ENCODE measurements around the gene ARAP2.

Gene ARAP2

DNA sequence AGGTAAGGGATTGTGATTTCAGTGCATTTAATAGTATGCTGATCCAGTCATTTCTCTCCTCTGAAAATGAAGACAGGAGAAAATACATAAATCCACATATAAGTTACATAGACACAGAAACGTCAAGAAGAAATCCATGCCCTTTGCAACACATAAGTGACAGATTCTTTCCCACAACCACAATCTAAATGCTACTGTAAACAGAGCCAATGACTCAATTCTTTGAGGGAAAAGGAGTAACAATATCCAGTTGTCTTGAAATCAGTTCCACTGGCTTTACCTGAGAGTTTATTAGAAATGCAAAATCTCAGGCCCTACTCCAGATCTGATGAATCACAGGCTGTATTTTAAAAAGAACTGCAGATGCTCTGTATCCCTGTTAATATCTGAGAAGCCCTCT is 66.4 kb downstream of the ARAP2 start:
- Histone ChIP-seq H3K4me2 (ENCODE audit: low read depth, low read length, poor library complexity, severe bottlenecking) (no peak overlapping the region), H2AFZ (ENCODE audit: low read length) (no peak overlapping the region), H3K4me3 (ENCODE audit: low read length, poor library complexity, severe bottlenecking) (no peak overlapping the region), H3K9ac (ENCODE audit: low read depth, low read length, poor library complexity, severe bottlenecking) (no peak overlapping the region), H3K9me3 (ENCODE audit: insufficient read depth, low read depth, low read length) (no peaks in the 10 kb centered on the region), H3K36me3 (ENCODE audit: insufficient read depth, low read length) (peaks cover 4% of the 10 kb centered on the region; the same call in 1 of the 2 replicates), H3K9me2 (replicated peaks; ENCODE audit: low read depth, low read length) (no peaks in the 10 kb centered on the region), H3K79me2 (ENCODE audit: insufficient read depth, low read length) (no peaks in the 10 kb centered on the region), H3K27me3 (ENCODE audit: insufficient read depth, low read length, poor library complexity, severe bottlenecking) (no peaks in the 10 kb centered on the region), H3F3A (ENCODE audit: low read depth) (no peaks in the 10 kb centered on the region), H3K4me1 (ENCODE audit: insufficient read depth, low read length, poor library complexity, severe bottlenecking) (no peaks in the 10 kb centered on the region), H4K20me1 (ENCODE audit: insufficient read depth, low read length, poor library complexity, severe bottlenecking) (no peaks in the 10 kb centered on the region)
- TF ChIP-seq, protein P1, sequence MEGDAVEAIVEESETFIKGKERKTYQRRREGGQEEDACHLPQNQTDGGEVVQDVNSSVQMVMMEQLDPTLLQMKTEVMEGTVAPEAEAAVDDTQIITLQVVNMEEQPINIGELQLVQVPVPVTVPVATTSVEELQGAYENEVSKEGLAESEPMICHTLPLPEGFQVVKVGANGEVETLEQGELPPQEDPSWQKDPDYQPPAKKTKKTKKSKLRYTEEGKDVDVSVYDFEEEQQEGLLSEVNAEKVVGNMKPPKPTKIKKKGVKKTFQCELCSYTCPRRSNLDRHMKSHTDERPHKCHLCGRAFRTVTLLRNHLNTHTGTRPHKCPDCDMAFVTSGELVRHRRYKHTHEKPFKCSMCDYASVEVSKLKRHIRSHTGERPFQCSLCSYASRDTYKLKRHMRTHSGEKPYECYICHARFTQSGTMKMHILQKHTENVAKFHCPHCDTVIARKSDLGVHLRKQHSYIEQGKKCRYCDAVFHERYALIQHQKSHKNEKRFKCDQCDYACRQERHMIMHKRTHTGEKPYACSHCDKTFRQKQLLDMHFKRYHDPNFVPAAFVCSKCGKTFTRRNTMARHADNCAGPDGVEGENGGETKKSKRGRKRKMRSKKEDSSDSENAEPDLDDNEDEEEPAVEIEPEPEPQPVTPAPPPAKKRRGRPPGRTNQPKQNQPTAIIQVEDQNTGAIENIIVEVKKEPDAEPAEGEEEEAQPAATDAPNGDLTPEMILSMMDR (conservative IDR thresholded peaks at IDR 0.05; ENCODE audit: low read length), result no peak
- TF ChIP-seq EZH2phosphoT487 (IDR thresholded peaks at IDR 0.05; ENCODE audit: borderline replicate concordance), result no peak

DNA sequence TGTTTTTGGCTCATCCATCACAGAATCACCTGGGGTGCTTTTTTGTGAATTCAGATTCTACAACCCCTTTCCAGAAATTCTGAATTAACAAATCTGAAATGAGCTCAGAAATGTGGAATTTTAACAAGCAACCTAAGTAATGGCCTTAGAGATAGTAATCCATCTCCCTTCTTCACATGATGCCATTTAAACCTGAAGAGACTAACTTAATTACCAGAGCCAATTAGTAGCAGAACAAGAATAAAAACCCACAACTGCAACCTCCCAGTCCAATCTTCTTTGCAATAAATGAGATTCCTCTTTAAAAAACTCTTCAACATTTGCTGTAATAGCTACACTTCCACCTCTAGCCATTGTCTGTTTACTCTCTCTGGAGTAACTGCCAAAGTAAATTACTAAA is 69.7 kb downstream of the ARAP2 start:
- H3K9me2 ChIP-seq (replicated peaks; ENCODE audit: low read depth, low read length), result no peaks in the 10 kb centered on the region
- no peak for TF ChIP-seq EZH2phosphoT487 (IDR thresholded peaks at IDR 0.05; ENCODE audit: borderline replicate concordance)
- TF ChIP-seq, protein P1 (conservative IDR thresholded peaks at IDR 0.05; ENCODE audit: low read length), result no peak
- H3K27me3 ChIP-seq (ENCODE audit: insufficient read depth, low read length, poor library complexity, severe bottlenecking), result no peaks in the 10 kb centered on the region
- no peaks in the 10 kb centered on the region for H3K9me3 ChIP-seq (ENCODE audit: insufficient read depth, low read depth, low read length)
- H3K79me2 ChIP-seq (ENCODE audit: insufficient read depth, low read length), result no peaks in the 10 kb centered on the region
- no peak overlapping the region for H3K4me2 ChIP-seq (ENCODE audit: low read depth, low read length, poor library complexity, severe bottlenecking)
- no peaks in the 10 kb centered on the region for H3F3A ChIP-seq (ENCODE audit: low read depth)
- no peaks in the 10 kb centered on the region for H3K4me1 ChIP-seq (ENCODE audit: insufficient read depth, low read length, poor library complexity, severe bottlenecking)
- H2AFZ ChIP-seq (ENCODE audit: low read length), result no peak overlapping the region
- H3K4me3 ChIP-seq (ENCODE audit: low read length, poor library complexity, severe bottlenecking), result no peak overlapping the region
- no peaks in the 10 kb centered on the region for H4K20me1 ChIP-seq (ENCODE audit: insufficient read depth, low read length, poor library complexity, severe bottlenecking)
- peaks cover 4% of the 10 kb centered on the region; the same call in 1 of the 2 replicates for H3K36me3 ChIP-seq (ENCODE audit: insufficient read depth, low read length)
- H3K9ac ChIP-seq (ENCODE audit: low read depth, low read length, poor library complexity, severe bottlenecking), result no peak overlapping the region

DNA sequence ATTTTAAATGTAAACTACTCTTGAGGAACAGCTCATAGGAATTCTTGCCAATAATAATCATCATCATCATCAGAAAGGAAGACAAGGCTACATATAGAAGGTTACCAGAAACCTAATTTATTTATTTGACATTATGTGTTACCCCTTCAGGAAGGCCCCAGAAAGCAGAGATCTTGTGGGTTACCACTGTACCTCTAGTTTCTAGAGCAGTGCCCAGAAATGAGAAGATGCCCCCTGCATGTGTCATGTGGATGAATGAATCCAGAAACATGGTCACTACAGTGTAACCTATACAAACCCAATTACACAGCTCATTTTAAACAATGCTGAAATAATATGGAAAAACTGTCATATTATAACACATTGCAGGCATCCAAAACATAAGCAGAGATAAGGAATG is 70.4 kb downstream of the ARAP2 start:
- Histone ChIP-seq H3K9me2 (replicated peaks; ENCODE audit: low read depth, low read length) (no peaks in the 10 kb centered on the region), H3F3A (ENCODE audit: low read depth) (no peaks in the 10 kb centered on the region), H3K36me3 (ENCODE audit: insufficient read depth, low read length) (peaks cover 4% of the 10 kb centered on the region; the same call in 1 of the 2 replicates), H4K20me1 (ENCODE audit: insufficient read depth, low read length, poor library complexity, severe bottlenecking) (no peaks in the 10 kb centered on the region), H3K4me1 (ENCODE audit: insufficient read depth, low read length, poor library complexity, severe bottlenecking) (no peaks in the 10 kb centered on the region), H3K4me3 (ENCODE audit: low read length, poor library complexity, severe bottlenecking) (no peak overlapping the region), H3K79me2 (ENCODE audit: insufficient read depth, low read length) (no peaks in the 10 kb centered on the region), H3K9ac (ENCODE audit: low read depth, low read length, poor library complexity, severe bottlenecking) (no peak overlapping the region), H3K27me3 (ENCODE audit: insufficient read depth, low read length, poor library complexity, severe bottlenecking) (no peaks in the 10 kb centered on the region), H3K9me3 (ENCODE audit: insufficient read depth, low read depth, low read length) (no peaks in the 10 kb centered on the region), H2AFZ (ENCODE audit: low read length) (no peak overlapping the region), H3K4me2 (ENCODE audit: low read depth, low read length, poor library complexity, severe bottlenecking) (no peak overlapping the region)
- TF ChIP-seq EZH2phosphoT487 (IDR thresholded peaks at IDR 0.05; ENCODE audit: borderline replicate concordance), result no peak
- TF ChIP-seq, protein P1 (conservative IDR thresholded peaks at IDR 0.05; ENCODE audit: low read length), result no peak

Measured in Loucy (cell line).